CD4-positive, alpha-beta T cell treated with Interleukin-10 for 1 hour (primary cell): ENCODE data around the gene WASF2.

Experiments
- DNase-seq: peaks from one replicate; pipeline ENCODE4 v3.0.0-alpha.2; 2020

The WASF2 gene

DNA sequence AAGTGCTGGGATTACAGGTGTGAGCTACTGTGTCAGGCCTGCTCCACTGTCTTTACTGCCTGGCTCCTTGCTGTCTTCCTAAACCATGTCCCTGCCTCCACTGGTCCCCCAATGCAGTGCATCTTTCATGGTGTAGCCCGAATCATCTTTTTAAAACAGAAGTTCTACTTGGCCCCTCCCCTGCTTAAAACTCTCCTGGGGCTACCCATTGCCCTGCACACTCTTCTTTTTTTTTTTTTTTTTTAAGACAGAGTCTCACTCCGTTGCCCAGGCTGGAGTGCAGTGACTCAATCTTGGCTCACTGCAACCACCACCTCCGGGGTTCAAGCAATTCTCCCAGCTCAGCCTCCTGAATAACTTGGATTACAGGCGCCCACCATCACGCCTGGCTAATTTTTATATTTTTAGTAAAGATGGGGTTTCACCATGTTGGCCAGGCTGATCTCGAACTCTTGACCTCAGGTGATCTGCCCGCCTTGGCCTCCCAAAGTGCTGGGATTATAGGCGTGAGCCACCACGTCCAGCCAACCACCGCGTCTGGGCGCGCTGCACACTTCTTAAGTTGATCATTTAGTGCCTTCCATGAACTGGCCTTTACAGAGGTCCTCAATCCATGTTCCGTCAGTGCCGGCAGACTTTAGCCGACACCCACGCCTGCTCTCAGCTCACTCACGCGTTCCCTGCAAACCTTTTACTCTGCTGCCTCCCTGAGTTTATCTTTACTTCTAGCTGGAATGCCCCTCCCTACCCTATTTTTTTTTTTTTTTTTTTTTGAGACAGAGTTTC is 117.8 kb downstream of the WASF2 start:
- no peak for DNase-seq

- DNase-seq = no peak
Observed at GRCh38 chr1:27368869-27369582, 120.9 kb downstream of the WASF2 start.

GRCh38 chr1:27367160-27367650 is 122.8 kb downstream of the WASF2 start:
- DNase-seq = no peak

GRCh38 chr1:27366411-27367159 is 123.4 kb downstream of the WASF2 start, which contains the start of gene MAP3K6:
Gene MAP3K6 (minus strand): TSS chr1:27366961. CDS start chr1:27366597, 364 bp downstream.
- peak; percentile 39 for DNase-seq

- DNase-seq = peak; percentile 72
Observed at GRCh38 chr1:27366113-27366410, 123.9 kb downstream of the WASF2 start.

DNA sequence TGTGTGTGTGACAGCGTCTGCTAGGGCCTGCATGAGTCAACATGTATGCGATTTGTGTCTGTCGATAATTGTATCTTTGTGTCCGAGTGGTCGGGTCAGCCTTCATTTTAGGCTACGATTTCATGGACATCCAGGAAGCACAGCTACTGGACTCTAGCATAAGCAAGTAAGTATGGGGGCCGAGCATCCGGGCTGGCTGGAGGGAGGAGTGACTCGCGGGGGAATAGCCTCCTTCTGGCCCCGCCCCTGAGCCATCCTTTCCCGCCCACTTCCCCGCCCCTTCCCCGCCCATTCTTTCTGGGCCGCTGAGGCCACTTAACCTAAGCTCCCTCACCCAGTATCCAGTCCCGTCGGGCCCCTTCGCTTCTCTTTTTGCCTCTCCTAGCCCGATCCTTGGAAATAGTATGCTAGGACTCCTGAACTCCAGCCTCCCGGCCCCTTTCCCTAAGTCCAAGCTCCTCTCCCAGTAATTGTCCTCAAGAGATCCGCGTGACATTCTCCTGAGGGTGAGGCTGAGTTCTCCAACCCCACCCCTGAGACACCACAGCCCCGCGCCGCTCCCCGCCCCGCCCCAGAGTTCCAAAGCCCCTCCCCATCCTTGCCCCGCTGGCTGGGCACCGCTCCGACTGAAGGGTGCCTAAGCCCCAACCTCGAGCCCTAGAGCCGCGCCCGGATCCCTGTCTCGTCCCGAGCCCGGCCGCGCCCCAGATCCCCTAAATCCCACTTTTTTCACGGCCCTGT is 124.4 kb downstream of the WASF2 start:
- peak; percentile 84 for DNase-seq

- no peak for DNase-seq
Observed at GRCh38 chr1:27364696-27365371, 125.1 kb downstream of the WASF2 start.

DNA sequence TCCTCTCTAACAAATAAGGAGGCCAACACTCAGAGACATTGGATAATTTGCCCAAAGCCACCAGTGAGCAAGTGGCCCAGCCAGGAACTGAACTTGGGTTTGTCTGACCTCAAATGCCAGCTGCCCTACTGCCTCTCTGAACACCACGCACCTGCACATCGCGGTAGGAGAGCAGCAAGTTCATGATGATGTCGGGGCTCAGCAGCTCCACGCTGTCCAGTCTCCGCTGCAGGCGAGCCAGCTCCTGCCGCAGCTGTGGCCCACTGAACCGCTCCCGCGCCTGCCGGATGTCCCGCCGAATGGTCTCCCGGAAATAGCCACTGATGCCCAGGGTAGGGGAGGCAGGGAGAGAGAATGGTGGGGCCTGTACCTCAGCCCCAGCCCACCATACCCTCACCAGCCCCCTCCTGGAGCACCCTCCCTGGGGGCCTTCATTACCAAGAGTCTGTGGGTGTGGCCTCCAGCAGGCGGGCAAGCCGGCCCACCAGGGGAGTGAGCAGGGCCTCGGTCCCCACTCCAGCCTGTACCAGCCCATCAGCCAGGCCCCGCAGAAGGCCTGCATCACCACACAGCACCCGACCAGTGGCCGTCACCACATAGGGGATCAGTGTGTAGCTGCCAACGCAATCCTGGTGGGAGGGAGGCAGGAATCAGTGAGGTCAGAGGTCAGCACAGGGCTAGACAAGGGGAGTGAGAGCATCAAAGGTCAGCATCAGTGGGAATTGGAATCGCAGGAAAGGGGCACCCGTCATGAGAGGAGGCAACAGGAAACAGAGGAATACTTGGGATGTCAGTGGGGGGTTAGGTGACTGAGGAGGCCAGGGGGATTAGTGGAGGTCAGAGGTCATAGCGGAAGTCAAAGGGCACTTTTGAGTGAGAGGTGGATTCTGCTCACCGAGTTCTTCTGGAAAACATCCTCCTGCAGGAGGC is 125.9 kb downstream of the WASF2 start:
- no peak for DNase-seq

DNA sequence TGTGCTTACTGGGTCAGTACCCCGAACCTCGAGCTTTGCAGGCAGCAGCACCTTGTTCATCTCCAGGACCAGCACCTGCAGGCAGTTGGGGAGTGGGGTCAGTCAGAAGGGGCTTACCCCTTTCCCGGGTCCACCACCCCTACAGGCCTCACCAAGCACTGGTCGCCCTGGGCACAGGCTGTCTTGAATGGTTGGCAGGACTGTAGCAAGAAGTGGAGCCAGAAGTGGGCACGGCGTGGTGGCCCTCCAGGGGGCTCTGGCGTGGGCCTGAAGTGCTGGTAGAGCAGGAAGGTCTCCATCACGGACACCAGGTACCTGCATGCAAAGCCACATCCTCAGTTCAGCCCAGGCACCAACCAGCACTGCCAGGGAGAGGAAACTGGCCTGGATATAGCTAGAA is 128.4 kb downstream of the WASF2 start:
- no peak for DNase-seq

- no peak for DNase-seq
Observed at GRCh38 chr1:27361044-27361402, 128.9 kb downstream of the WASF2 start.

DNA sequence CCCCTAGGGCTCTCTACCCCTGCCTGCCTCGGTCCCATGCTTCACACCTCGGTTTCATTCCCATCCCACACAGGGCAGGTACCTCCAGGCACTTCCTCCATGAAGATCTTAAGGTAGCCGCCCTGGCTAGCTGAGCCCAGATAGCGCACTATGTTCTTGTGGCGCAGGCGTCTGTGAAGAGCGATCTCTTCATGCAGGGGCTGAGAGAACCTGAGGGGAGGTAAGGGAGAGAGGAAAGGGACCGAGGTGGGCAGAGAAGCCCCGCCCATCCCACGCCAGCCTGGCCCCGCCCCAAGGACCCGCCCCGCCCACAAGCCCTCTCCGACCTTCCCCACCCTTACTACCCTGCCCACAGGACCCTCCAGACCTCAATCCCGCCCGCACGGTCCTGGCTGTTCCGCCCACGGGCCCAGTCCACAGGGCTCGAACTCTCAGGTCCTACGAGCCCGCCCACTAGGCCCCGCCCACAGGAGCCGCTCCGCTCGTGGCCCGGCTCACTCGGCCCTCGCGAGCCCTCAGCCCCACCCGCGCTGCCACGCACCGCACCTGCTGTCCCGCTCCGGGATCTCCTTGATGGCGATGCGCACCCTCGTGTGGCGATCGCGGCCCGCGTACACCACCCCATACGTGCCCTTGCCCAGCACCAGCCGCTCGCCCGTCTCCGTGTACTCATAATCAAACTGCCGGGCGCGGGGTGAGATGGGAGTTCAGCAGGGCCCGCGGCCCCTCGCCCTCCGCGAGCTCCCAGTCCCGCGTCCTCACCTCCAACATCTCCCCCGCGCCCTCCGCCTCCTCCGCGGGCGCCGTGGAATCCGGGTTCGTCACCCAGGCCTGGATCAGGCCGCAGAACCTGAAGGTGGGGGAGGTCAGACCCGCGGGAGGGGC is 129.6 kb downstream of the WASF2 start:
- peak; percentile 65 for DNase-seq

- no peak for DNase-seq
Observed at GRCh38 chr1:27359822-27360158, 130.2 kb downstream of the WASF2 start.

DNA sequence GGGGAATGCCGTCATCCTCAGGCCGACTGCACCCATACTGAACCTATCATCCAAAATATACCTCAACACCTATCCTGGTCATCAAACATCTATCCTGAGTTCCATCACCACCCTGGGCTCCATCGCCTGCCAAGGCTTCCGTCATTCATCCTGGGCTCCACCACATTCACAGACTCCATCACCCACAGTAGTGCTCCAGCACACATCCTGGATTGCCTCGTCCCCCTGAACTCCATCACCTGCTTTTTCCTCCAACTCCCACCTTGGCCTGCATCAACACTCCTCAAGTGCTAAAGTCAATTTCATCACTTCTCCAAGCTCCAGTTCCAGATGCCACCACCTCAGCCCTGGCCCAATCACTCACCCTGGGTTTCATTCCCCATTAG is 131.0 kb downstream of the WASF2 start:
- DNase-seq = no peak

GRCh38 chr1:27358038-27358927 is 131.7 kb downstream of the WASF2 start:
- DNase-seq = no peak

DNA sequence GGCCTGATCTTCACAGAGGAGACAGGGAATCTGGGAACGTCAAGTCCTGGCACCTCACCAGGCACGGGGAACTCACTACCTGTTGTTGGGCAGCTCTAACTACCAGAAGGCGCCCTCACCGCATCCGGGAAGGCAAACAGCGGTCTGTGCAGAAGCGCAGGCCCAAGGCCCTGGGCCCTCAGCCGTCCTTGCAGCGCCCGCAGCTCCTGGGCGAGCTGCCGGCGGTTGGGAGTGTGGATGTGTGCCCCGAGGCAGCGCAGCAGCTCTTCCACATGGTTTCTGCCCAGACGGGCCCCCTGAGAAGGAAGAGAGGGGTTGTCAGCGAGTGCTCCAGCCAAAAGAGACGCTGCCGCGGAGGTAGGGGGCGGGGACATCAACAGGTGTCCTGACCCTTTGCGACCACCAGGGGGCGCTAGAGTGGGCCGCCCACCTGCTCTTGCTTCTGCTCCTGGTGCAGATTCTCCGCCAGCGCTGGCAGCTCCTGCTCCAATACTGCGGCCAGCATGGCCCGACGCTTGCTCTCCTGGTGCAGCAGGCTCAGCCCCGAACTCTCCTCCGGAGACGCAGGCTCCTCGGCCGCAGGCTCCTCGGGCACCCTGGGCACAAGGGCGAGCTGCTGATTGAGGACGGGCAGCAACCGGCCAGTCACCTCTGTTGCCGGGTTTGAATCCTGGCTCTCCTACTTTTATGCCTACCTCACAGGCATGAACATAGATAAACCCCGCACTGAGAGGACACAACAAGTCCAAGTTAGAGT is 132.5 kb downstream of the WASF2 start:
- peak; percentile 86 for DNase-seq

GRCh38 chr1:27356619-27357280 is 133.2 kb downstream of the WASF2 start:
- DNase-seq = peak; percentile 61

GRCh38 chr1:27356277-27356618 is 133.7 kb downstream of the WASF2 start:
- DNase-seq = no peak

DNA sequence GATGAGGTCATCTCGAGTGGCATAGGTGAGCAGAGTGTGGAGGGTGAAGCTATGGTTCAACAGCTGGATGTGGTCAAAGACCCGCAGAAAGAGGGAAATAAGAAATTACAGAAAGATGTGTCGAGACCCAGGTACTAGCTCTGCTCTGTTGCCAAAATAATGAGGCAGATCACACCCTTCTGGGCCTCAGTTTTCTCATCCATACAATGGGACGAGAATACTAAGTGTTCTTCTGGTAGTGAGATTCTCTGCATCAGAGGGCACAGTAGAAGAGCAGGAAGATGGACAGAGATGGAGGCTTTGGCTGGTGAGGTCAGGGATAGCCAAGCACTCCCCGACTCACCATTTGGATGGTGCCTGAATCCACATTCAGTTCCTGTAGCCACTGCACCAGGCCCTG is 134.3 kb downstream of the WASF2 start:
- DNase-seq = no peak
